Spleen (tissue), 7 donors: ENCODE data around the gene CD81.

Experiments used
- CTCF ChIP-seq, 11 experiments: fragments of 200-600 bp in 7 of 11; fragments of 450-650 bp in 4 of 11; sonication (generic) in 4 of 11; IDR thresholded peaks in 8 of 11; conservative IDR thresholded peaks in 3 of 11; 1 replicate in 7 of 11; 2 replicates in 4 of 11; pipeline versions ENCODE4 v1.4.0 to v1.8.0; 2016 to 2021; ENCODE audit warnings: antibody characterized with exemption in 11 of 11, inconsistent platforms in 4 of 11, mild to moderate bottlenecking in 1 of 11
- POLR2A ChIP-seq, 3 donors: fragments of 450-650 bp; IDR thresholded peaks; one replicate each; pipeline ENCODE4 v1.5.1; 2017; ENCODE audit warnings: antibody characterized with exemption in 3 of 3, mild to moderate bottlenecking in 1 of 3
- POLR2AphosphoS5 ChIP-seq, 3 donors: sonication (generic); formaldehyde crosslinking; IDR thresholded peaks; one replicate each; pipeline ENCODE4 v1.5.1; 2017; ENCODE audit warnings: antibody characterized with exemption in 3 of 3
- donor health status: DM: no; HTN: no; CAD: no; lungs with moderate emphysema.
- donor health status: DM: no; HTN: no; CAD: no.
- donor health status: DM: no; HTN: no; CAD: no.

- TF ChIP-seq CTCF (IDR thresholded peaks at IDR 0.05 in 8 of 11, conservative IDR thresholded peaks at IDR 0.05 in 3 of 11) (no peak), POLR2A (IDR thresholded peaks at IDR 0.05) (no peak), POLR2AphosphoS5 (IDR thresholded peaks at IDR 0.05) (peak in 1 of 3 donors; percentile 44)
These were observed 2.5 kb downstream of the CD81 start for GRCh38 chr11:2379466-2380174.
